CD4-positive, alpha-beta T cell (primary cell): ENCODE results near the gene DYSF. TPM values are rescaled to one million over a fixed set of nuclear protein-coding genes. Genes with fewer than 3 reads are reported as not detected.

ENCODE experiments used
- ATAC-seq: fragments of 200-7000 bp; cut with Tn5 transposase; one replicate; pipeline ENCODE4 v1.10.0; 2022; ENCODE audit warnings: mild to moderate bottlenecking; ENCODE audit not compliant: poor library complexity
- CTCF ChIA-PET: fragments of 350-600 bp; sonication (Branson Sonifier 250); formaldehyde crosslinking; loops from one replicate; lab custom pipeline; 2021; ENCODE audit warnings: antibody characterized with exemption, inconsistent platforms; lab: Charles Lee
- POLR2A ChIA-PET: fragments of 350-600 bp; sonication (Branson Sonifier 250); formaldehyde crosslinking; loops from one replicate; lab custom pipeline; 2021; ENCODE audit warnings: antibody characterized with exemption, inconsistent platforms; lab: Charles Lee
- DNase-seq, 14 experiments: peaks; one replicate each; pipeline ENCODE4 v3.0.0-alpha.2; 2013 to 2020; ENCODE audit warnings: mixed read lengths in 2 of 14
- H3K27ac ChIP-seq, 2 donors: one replicate each; pipeline versions ENCODE4 v1.5.1 to v1.7.0; 2013; ENCODE audit warnings: low read length in 2 of 2, low read depth in 1 of 2, mild to moderate bottlenecking in 1 of 2
- H3K27me3 ChIP-seq, 2 experiments: 1 replicate in 1 of 2; 2 replicates in 1 of 2; pipeline versions ENCODE4 v1.6.1 to v1.7.0; 2013; ENCODE audit warnings: low read length in 2 of 2, control low read depth in 1 of 2, mild to moderate bottlenecking in 1 of 2, moderate library complexity in 1 of 2; ENCODE audit not compliant: insufficient read depth in 2 of 2, control insufficient read depth in 1 of 2
- H3K36me3 ChIP-seq: one replicate; pipeline ENCODE4 v1.6.1; 2013; ENCODE audit warnings: low read length, control low read depth; ENCODE audit not compliant: insufficient read depth
- H3K4me1 ChIP-seq: one replicate; pipeline ENCODE4 v1.6.1; 2013; ENCODE audit warnings: low read length, control low read depth; ENCODE audit not compliant: insufficient read depth
- H3K4me3 ChIP-seq: one replicate; pipeline ENCODE4 v1.5.1; 2013; ENCODE audit warnings: mild to moderate bottlenecking, low read length, moderate library complexity
- H3K9me3 ChIP-seq, 2 experiments: 1 replicate in 1 of 2; 2 replicates in 1 of 2; pipeline versions ENCODE4 v1.6.1 to v1.7.0; 2013; ENCODE audit warnings: low read length in 2 of 2, mild to moderate bottlenecking in 2 of 2, control low read depth in 1 of 2, moderate library complexity in 1 of 2; ENCODE audit not compliant: control insufficient read depth in 1 of 2, insufficient read depth in 1 of 2
- H3K27ac Mint-ChIP-seq: one replicate; pipeline ENCODE4 v1.8.0; 2020; ENCODE audit warnings: mixed read lengths
- H3K27me3 Mint-ChIP-seq: one replicate; pipeline ENCODE4 v1.8.0; 2021; ENCODE audit warnings: mixed read lengths
- H3K36me3 Mint-ChIP-seq: one replicate; pipeline ENCODE4 v1.8.0; 2021; ENCODE audit warnings: low read depth, mixed read lengths
- H3K4me1 Mint-ChIP-seq: one replicate; pipeline ENCODE4 v1.8.0; 2021; ENCODE audit warnings: low read depth, mixed read lengths
- H3K4me3 Mint-ChIP-seq: one replicate; pipeline ENCODE4 v1.8.0; 2020; ENCODE audit warnings: mild to moderate bottlenecking, mixed read lengths
- H3K9me3 Mint-ChIP-seq: one replicate; pipeline ENCODE4 v1.8.0; 2020; ENCODE audit warnings: mixed read lengths
- intact Hi-C, 2 experiments: fragments of 100-400 bp; cut with DNase I in 1 of 2; cut with micrococcal nuclease in 1 of 2; formaldehyde crosslinking; loops; one replicate each; pipeline versions ENCODE4 v1.15.1 to v1.9.0; 2023 to 2025; cut with DNase I, micrococcal nuclease
- total RNA-seq, 174 experiments: library from RNA in 2 of 174; stranded (reverse) in 2 of 174; gene quantifications; one replicate each; pipeline ENCODE4 v1.2.3 and lab custom pipeline; 2021 to 2026
- TF ChIP-seq, protein P1 (sequence below): fragments of 200-600 bp; IDR thresholded peaks from one replicate; pipeline ENCODE4 v1.8.0; 2022; ENCODE audit warnings: antibody characterized with exemption, mild to moderate bottlenecking

The DYSF gene
- total RNA-seq, 2 experiments from 2014 or later: 0.27 to 0.31 TPM

DNA sequence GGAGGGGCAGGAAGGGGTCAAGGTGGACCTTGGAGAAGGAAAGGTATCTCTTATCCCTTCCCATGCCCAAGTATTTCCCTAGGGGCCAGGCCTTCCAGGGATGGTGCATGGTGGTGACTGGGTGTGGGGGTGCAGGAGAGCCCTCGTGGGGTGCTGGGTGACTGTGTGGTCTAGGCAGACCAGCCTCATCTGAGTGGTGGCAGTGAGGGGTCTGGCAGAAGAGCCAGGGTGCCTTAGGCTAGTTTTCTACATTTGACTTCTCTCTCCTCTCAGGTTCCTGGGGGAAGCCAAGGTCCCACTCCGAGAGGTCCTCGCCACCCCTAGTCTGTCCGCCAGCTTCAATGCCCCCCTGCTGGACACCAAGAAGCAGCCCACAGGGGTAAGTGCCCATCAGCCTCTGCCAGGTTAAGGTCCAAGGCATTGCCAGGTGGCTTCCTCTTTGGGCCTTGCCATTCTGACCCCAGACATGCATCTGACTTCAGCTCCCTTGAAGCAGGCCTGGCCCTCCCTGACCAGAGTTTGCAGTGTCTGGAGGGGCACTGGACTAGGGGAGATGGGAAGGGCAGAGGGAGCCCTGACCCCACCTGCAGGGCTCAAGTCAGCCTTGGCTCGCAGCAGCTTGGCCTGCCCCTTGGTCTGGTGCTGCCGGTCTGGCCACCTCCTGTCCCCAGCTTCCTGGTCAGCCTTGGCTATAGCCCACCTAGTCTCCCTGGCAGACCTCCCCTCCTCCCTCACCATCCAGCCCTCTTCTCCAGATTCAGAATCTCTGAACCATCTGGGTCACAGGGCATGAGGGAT is 49.8 kb downstream of the DYSF start:
- TF ChIP-seq, protein P1, sequence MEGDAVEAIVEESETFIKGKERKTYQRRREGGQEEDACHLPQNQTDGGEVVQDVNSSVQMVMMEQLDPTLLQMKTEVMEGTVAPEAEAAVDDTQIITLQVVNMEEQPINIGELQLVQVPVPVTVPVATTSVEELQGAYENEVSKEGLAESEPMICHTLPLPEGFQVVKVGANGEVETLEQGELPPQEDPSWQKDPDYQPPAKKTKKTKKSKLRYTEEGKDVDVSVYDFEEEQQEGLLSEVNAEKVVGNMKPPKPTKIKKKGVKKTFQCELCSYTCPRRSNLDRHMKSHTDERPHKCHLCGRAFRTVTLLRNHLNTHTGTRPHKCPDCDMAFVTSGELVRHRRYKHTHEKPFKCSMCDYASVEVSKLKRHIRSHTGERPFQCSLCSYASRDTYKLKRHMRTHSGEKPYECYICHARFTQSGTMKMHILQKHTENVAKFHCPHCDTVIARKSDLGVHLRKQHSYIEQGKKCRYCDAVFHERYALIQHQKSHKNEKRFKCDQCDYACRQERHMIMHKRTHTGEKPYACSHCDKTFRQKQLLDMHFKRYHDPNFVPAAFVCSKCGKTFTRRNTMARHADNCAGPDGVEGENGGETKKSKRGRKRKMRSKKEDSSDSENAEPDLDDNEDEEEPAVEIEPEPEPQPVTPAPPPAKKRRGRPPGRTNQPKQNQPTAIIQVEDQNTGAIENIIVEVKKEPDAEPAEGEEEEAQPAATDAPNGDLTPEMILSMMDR: no peak
- Histone ChIP-seq H3K4me1 (no peaks in the 10 kb centered on the region), H3K27me3 (no peaks in the 10 kb centered on the region), H3K36me3 (no peaks in the 10 kb centered on the region), H3K4me3 (no peak overlapping the region), H3K9me3 (no peaks in the 10 kb centered on the region), H3K27ac (no peak overlapping the region)
- POLR2A ChIA-PET: no interaction called here
- ATAC-seq (no peak), DNase-seq (no peak)
- H3K36me3 Mint-ChIP-seq: no peaks in the 10 kb centered on the region
- H3K4me3 Mint-ChIP-seq: no peak overlapping the region
- no peaks in the 10 kb centered on the region for H3K4me1 Mint-ChIP-seq
- H3K27me3 Mint-ChIP-seq: no peaks in the 10 kb centered on the region
- intact Hi-C loops: no loop called here
- no peaks in the 10 kb centered on the region for H3K9me3 Mint-ChIP-seq
- H3K27ac Mint-ChIP-seq: no peak overlapping the region
- CTCF ChIA-PET: no interaction called here

- ChIA-PET POLR2A (no interaction called here), CTCF (no interaction called here)
- Histone ChIP-seq H3K4me1 (no peaks in the 10 kb centered on the region), H3K27ac (no peak overlapping the region), H3K27me3 (no peaks in the 10 kb centered on the region), H3K9me3 (no peaks in the 10 kb centered on the region), H3K4me3 (no peak overlapping the region), H3K36me3 (no peaks in the 10 kb centered on the region)
- no peak for ATAC-seq
- H3K9me3 Mint-ChIP-seq: no peaks in the 10 kb centered on the region
- TF ChIP-seq, protein P1: no peak
- intact Hi-C loops: no loop called here
- no peaks in the 10 kb centered on the region for H3K27me3 Mint-ChIP-seq
- H3K27ac Mint-ChIP-seq: no peak overlapping the region
- H3K36me3 Mint-ChIP-seq: no peaks in the 10 kb centered on the region
- no peak overlapping the region for H3K4me3 Mint-ChIP-seq
- no peaks in the 10 kb centered on the region for H3K4me1 Mint-ChIP-seq
- no peak for DNase-seq
Measured at GRCh38 chr2:71503837-71504236, 50.5 kb downstream of the DYSF start.

GRCh38 chr2:71504611-71505010 is 51.2 kb downstream of the DYSF start:
- Mint-ChIP-seq H3K36me3 (no peaks in the 10 kb centered on the region), H3K27me3 (no peaks in the 10 kb centered on the region), H3K9me3 (no peaks in the 10 kb centered on the region), H3K4me1 (no peaks in the 10 kb centered on the region), H3K27ac (no peak overlapping the region), H3K4me3 (no peak overlapping the region)
- DNase-seq (peak in 1 of 14 experiments; percentile 2), ATAC-seq (no peak)
- TF ChIP-seq, protein P1: no peak
- Histone ChIP-seq H3K27ac (no peak overlapping the region), H3K9me3 (no peaks in the 10 kb centered on the region), H3K27me3 (no peaks in the 10 kb centered on the region), H3K4me1 (no peaks in the 10 kb centered on the region), H3K4me3 (no peak overlapping the region), H3K36me3 (no peaks in the 10 kb centered on the region)
- ChIA-PET POLR2A (no interaction called here), CTCF (no interaction called here)
- intact Hi-C loops: no loop called here
